Gastrocnemius medialis (tissue), 4 donors: Measurements from ENCODE around the gene SSX2IP. TPM values are rescaled to one million over a fixed set of nuclear protein-coding genes. Genes with fewer than 3 reads are reported as not detected.
"Not testable (repeated sequence)": the region's sequence is repeated elsewhere in the genome, so short reads cannot be mapped to it uniquely, and the experiment has no call there.

Source experiments
- ATAC-seq, 2 donors: fragments of 150-250 bp; one replicate each; pipeline ENCODE4 v1.9.1; 2016
- DNase-seq, 2 donors: peaks; one replicate each; pipeline ENCODE4 v3.0.0-alpha.2; 2019
- H3K27ac ChIP-seq, 4 donors: fragments of 200-600 bp; sonication (generic); 1 replicate in 1 of 4; 2 replicates in 3 of 4; pipeline ENCODE4 v1.5.1; 2016 to 2018; ENCODE audit warnings: mild to moderate bottlenecking in 2 of 4, moderate library complexity in 1 of 4
- H3K27me3 ChIP-seq, 3 donors: fragments of 200-600 bp; sonication (generic) in 2 of 3; 1 replicate in 1 of 3; 2 replicates in 2 of 3; pipeline versions ENCODE4 v1.5.1 to v1.6.0; 2016 to 2019; ENCODE audit warnings: mild to moderate bottlenecking in 1 of 3, moderate library complexity in 1 of 3
- H3K36me3 ChIP-seq, 2 donors: fragments of 200-600 bp; sonication (generic) in 1 of 2; one replicate each; pipeline ENCODE4 v1.5.1; 2017 to 2018
- H3K4me1 ChIP-seq, 2 donors: fragments of 200-600 bp; sonication (generic) in 1 of 2; one replicate each; pipeline ENCODE4 v1.5.1; 2016 to 2017; ENCODE audit warnings: mild to moderate bottlenecking in 2 of 2
- H3K4me3 ChIP-seq, 4 donors: fragments of 200-600 bp; sonication (generic) in 3 of 4; 1 replicate in 1 of 4; 2 replicates in 3 of 4; pipeline ENCODE4 v1.5.1; 2016 to 2019; ENCODE audit warnings: mild to moderate bottlenecking in 2 of 4
- H3K9me3 ChIP-seq, 3 donors: fragments of 200-600 bp; sonication (generic) in 2 of 3; 1 replicate in 1 of 3; 2 replicates in 2 of 3; pipeline ENCODE4 v1.5.1; 2016 to 2019
- POLR2A ChIP-seq, 2 donors: fragments of 450-650 bp; IDR thresholded peaks; one replicate each; pipeline ENCODE4 v1.6.1; 2017; ENCODE audit warnings: antibody characterized with exemption in 2 of 2, mild to moderate bottlenecking in 2 of 2, moderate library complexity in 2 of 2
- in situ Hi-C, 4 donors: fragments of 200-750 bp; cut with MboI; loops; one replicate each; pipeline versions ENCODE4 v1.15.0 to v1.8.0; 2017; ENCODE audit warnings: low sequenced_read_pairs in 4 of 4
- intact Hi-C: fragments of 100-400 bp; cut with DNase I; formaldehyde crosslinking; loops from one replicate; pipeline ENCODE4 v1.15.1; 2023; ENCODE audit warnings: low total_unique reads
- total RNA-seq, 4 donors: library from RNA; depleted of rRNA; stranded (reverse); fragments of >200 nt; gene quantifications; one replicate each; pipeline versions ENCODE4 v1.1.0 to v1.2.3, GENCODE V29; 2016
- TF ChIP-seq, protein P1 (sequence below), 5 experiments: fragments of 450-650 bp in 3 of 5; fragments of 200-600 bp in 2 of 5; sonication (generic) in 2 of 5; IDR thresholded peaks in 4 of 5; conservative IDR thresholded peaks in 1 of 5; 1 replicate in 4 of 5; 2 replicates in 1 of 5; pipeline ENCODE4 v1.5.1; 2016 to 2019; ENCODE audit warnings: antibody characterized with exemption in 5 of 5, mild to moderate bottlenecking in 3 of 5, moderate library complexity in 3 of 5

The SSX2IP gene
- total RNA-seq, 4 donors from 2014 or later, result 3.5 to 7.0 (median 4.7) TPM

DNA sequence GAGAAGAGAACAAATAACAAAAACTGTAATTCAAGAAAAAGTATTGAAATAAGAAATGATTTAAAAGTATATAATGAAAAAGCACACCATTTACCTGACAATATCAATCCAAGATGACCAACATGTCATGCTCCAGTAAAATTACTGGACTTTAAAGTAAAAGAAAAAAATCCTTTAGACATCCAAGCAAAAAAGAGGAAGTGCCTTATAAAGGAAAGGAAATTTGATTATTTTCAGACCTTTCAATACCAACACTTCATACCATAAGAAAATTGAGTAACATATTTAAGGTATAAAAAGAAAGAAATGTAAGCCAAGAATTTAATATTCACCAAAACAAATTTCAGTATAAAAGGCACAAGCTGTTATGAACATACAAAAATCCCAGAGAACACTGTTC is 46.2 kb upstream of the SSX2IP start:
- TF ChIP-seq, protein P1, sequence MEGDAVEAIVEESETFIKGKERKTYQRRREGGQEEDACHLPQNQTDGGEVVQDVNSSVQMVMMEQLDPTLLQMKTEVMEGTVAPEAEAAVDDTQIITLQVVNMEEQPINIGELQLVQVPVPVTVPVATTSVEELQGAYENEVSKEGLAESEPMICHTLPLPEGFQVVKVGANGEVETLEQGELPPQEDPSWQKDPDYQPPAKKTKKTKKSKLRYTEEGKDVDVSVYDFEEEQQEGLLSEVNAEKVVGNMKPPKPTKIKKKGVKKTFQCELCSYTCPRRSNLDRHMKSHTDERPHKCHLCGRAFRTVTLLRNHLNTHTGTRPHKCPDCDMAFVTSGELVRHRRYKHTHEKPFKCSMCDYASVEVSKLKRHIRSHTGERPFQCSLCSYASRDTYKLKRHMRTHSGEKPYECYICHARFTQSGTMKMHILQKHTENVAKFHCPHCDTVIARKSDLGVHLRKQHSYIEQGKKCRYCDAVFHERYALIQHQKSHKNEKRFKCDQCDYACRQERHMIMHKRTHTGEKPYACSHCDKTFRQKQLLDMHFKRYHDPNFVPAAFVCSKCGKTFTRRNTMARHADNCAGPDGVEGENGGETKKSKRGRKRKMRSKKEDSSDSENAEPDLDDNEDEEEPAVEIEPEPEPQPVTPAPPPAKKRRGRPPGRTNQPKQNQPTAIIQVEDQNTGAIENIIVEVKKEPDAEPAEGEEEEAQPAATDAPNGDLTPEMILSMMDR (IDR thresholded peaks at IDR 0.05 in 4 of 5, conservative IDR thresholded peaks at IDR 0.05 in 1 of 5), result no peak
- no peak for TF ChIP-seq POLR2A (IDR thresholded peaks at IDR 0.05)
- Histone ChIP-seq H3K9me3 (no peaks in the 10 kb centered on the region), H3K36me3 (no peaks in the 10 kb centered on the region), H3K4me3 (no peak overlapping the region), H3K4me1 (no peaks in the 10 kb centered on the region), H3K27ac (no peak overlapping the region), H3K27me3 (no peaks in the 10 kb centered on the region)
- no peak for DNase-seq
- intact Hi-C loops (no loop called here), in situ Hi-C loops (no loop called here)
- no peak for ATAC-seq

DNA sequence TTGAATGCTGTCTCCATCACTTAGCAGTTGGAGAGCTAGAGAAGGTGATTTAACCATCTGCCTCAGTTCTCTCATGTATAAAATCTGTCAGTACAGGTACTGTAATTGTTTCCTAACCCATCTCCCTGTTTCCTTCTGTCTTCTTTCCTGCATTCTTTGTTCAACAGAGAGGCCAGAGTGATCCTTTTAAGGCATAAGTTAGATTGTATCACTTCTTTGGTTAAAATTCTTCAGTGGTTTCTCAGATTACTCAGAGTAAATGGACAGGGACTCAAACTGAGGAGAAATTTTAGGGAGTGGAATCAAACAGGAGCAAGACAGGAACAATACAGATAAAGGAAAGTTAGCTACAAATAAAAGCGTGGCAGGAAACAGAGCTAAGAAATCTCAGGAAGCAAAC is 45.2 kb upstream of the SSX2IP start:
- no peak for DNase-seq
- in situ Hi-C loops, result no loop called here
- no peaks in the 10 kb centered on the region for H3K4me1 ChIP-seq
- no peaks in the 10 kb centered on the region for H3K36me3 ChIP-seq
- no peak for ATAC-seq
- no peaks in the 10 kb centered on the region for H3K27me3 ChIP-seq
- no peaks in the 10 kb centered on the region for H3K9me3 ChIP-seq
- H3K4me3 ChIP-seq, result no peak overlapping the region
- no peak overlapping the region for H3K27ac ChIP-seq
- TF ChIP-seq, protein P1 (IDR thresholded peaks at IDR 0.05 in 4 of 5, conservative IDR thresholded peaks at IDR 0.05 in 1 of 5), result no peak
- TF ChIP-seq POLR2A (IDR thresholded peaks at IDR 0.05), result no peak
- intact Hi-C loops, result no loop called here

DNA sequence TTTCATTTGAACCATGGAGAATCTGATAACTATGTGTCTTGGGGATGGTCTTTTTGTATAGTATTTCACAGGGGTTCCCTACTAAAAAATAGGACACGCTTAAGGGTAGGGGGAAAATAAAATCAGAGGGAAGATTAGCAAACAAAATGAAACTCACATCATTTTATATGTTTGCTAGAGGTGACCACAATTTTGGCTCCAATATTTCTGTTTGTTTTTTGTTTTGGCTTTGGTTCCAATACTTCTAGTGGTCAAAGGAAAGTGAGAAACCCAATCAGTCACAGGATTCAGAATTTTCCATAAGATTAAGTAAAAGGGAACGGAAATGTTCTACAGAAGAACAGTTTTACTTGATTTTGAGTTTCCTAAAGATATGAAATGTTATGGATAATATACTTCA is 42.3 kb upstream of the SSX2IP start:
- DNase-seq (no peak), ATAC-seq (no peak)
- in situ Hi-C loops, result no loop called here
- TF ChIP-seq, protein P1 (IDR thresholded peaks at IDR 0.05 in 4 of 5, conservative IDR thresholded peaks at IDR 0.05 in 1 of 5), result no peak
- TF ChIP-seq POLR2A (IDR thresholded peaks at IDR 0.05), result no peak
- H3K9me3 ChIP-seq, result no peaks in the 10 kb centered on the region
- no peaks in the 10 kb centered on the region for H3K27me3 ChIP-seq
- no peaks in the 10 kb centered on the region for H3K4me1 ChIP-seq
- intact Hi-C loops, result no loop called here
- no peak overlapping the region for H3K4me3 ChIP-seq
- H3K27ac ChIP-seq, result no peak overlapping the region
- H3K36me3 ChIP-seq, result no peaks in the 10 kb centered on the region

DNA sequence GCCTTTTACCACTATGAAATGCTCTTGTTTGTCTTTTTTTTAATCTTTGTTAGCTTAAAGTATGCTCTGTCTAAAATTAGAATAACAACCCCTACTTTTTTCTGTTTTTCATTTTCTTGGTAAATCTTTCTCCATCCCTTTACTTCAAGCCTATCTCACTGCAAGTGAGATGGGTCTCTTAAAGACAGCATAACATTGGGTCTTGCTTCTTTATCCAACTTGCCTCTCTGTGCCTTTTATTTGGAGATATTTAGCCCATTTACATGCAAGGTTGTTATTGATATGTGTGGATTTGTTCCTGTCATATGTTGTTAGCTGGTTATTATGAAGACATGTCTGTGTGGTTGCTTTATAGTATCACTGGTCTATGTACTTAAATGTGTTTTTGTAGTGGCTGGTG is 41.3 kb upstream of the SSX2IP start:
- no peak for ATAC-seq
- Histone ChIP-seq H3K4me3 (no peak overlapping the region), H3K9me3 (no peaks in the 10 kb centered on the region), H3K27ac (no peak overlapping the region), H3K4me1 (no peaks in the 10 kb centered on the region), H3K27me3 (no peaks in the 10 kb centered on the region), H3K36me3 (no peaks in the 10 kb centered on the region)
- intact Hi-C loops, result no loop called here
- no peak for DNase-seq
- TF ChIP-seq, protein P1 (IDR thresholded peaks at IDR 0.05 in 4 of 5, conservative IDR thresholded peaks at IDR 0.05 in 1 of 5), result no peak
- no peak for TF ChIP-seq POLR2A (IDR thresholded peaks at IDR 0.05)
- in situ Hi-C loops, result no loop called here

DNA sequence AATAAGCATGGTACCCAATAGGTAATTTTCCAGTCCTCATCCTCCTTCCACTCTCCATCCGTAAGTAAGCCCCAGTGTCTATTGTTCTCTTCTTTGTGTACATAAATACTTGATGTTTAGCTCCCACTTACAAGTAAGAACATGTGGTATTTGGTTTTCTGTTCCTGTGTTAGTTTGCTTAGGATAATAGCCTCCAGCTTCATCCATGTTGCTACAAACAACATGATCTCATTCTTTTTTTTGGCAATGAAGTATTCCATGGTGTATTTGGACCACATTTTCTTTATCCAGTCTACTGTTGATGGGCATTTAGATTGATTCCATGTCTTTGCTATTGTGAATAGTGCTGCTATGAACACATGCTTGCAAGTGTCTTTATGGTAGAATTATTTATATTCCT is 37.5 kb upstream of the SSX2IP start:
- in situ Hi-C loops, intact Hi-C loops, H3K27me3 ChIP-seq, H3K9me3 ChIP-seq, H3K27ac ChIP-seq, H3K4me1 ChIP-seq, H3K4me3 ChIP-seq, H3K36me3 ChIP-seq, DNase-seq, ATAC-seq: not testable (repeated sequence)
